WTC11 (cell line): ENCODE results near the gene APOLD1. TPM values are rescaled to one million over a fixed set of nuclear protein-coding genes. Genes with fewer than 3 reads are reported as not detected.
"Not testable (repeated sequence)": the region's sequence is repeated elsewhere in the genome, so short reads cannot be mapped to it uniquely, and the experiment has no call there.

ENCODE experiments used
- ATAC-seq: fragments of 200-7000 bp; cut with Tn5 transposase; 2 replicates; pipeline ENCODE4 v1.10.0; 2021; ENCODE audit warnings: mild to moderate bottlenecking, moderate library complexity
- CTCF ChIA-PET: fragments of 300-600 bp; sonication (Branson Sonifier 250); formaldehyde crosslinking; loops from one replicate; lab custom pipeline; 2021; ENCODE audit warnings: antibody characterized with exemption; lab: Charles Lee
- POLR2A ChIA-PET: fragments of 350-600 bp; sonication (Branson Sonifier 250); formaldehyde crosslinking; loops from one replicate; lab custom pipeline; 2021; ENCODE audit warnings: antibody characterized with exemption; lab: Charles Lee
- DNase-seq: peaks from one replicate; pipeline ENCODE4 v3.0.0; 2021; ENCODE audit warnings: low spot score
- H3K27ac Mint-ChIP-seq: 2 replicates; pipeline ENCODE4 v1.8.0; 2021; ENCODE audit warnings: mixed read lengths
- H3K27me3 Mint-ChIP-seq: 2 replicates; pipeline ENCODE4 v1.8.0; 2021; ENCODE audit warnings: low read depth, mild to moderate bottlenecking, moderate library complexity, mixed read lengths
- H3K36me3 Mint-ChIP-seq: 2 replicates; pipeline ENCODE4 v1.8.0; 2021; ENCODE audit warnings: mixed read lengths
- H3K4me1 Mint-ChIP-seq: 2 replicates; pipeline ENCODE4 v1.8.0; 2022; ENCODE audit warnings: mixed read lengths
- H3K4me3 Mint-ChIP-seq: 2 replicates; pipeline ENCODE4 v1.8.0; 2021; ENCODE audit warnings: mild to moderate bottlenecking, moderate library complexity, mixed read lengths
- H3K9me3 Mint-ChIP-seq: 2 replicates; pipeline ENCODE4 v1.8.0; 2021; ENCODE audit warnings: mixed read lengths
- ATF1 ChIP-seq: sonication (generic); formaldehyde crosslinking; IDR thresholded peaks from 2 replicates; pipeline ENCODE4 v1.8.1; 2023; ENCODE audit warnings: mild to moderate bottlenecking, moderate library complexity, missing genetic modification reagents
- ATF2 ChIP-seq: sonication (generic); formaldehyde crosslinking; IDR thresholded peaks from 2 replicates; pipeline ENCODE4 v1.8.1; 2022; ENCODE audit warnings: low read depth, missing genetic modification reagents, borderline replicate concordance
- CREB1 ChIP-seq: sonication (generic); formaldehyde crosslinking; IDR thresholded peaks from 2 replicates; pipeline ENCODE4 v1.8.0; 2023; ENCODE audit warnings: mild to moderate bottlenecking, missing genetic modification reagents
- EMX1 ChIP-seq: fragments of 250-450 bp; sonication (Bioruptor Pico); IDR thresholded peaks from 2 replicates; pipeline ENCODE4 v1.8.0; 2021; ENCODE audit warnings: mild to moderate bottlenecking
- GABPB1 ChIP-seq: sonication (generic); formaldehyde crosslinking; IDR thresholded peaks from 2 replicates; pipeline ENCODE4 v1.8.1; 2023; ENCODE audit warnings: mild to moderate bottlenecking, missing genetic modification reagents
- GTF2I ChIP-seq: fragments of 250-450 bp; sonication (Bioruptor Pico); conservative IDR thresholded peaks from 2 replicates; pipeline ENCODE4 v1.4.0; 2021; ENCODE audit warnings: mild to moderate bottlenecking
- NFATC4 ChIP-seq: fragments of 250-450 bp; sonication (Bioruptor Pico); IDR thresholded peaks from 2 replicates; pipeline ENCODE4 v1.9.0; 2021; ENCODE audit warnings: mild to moderate bottlenecking
- PRDM15 ChIP-seq: sonication (generic); formaldehyde crosslinking; IDR thresholded peaks from 2 replicates; pipeline ENCODE4 v1.8.0; 2022; ENCODE audit warnings: missing genetic modification reagents
- PRRX2 ChIP-seq: fragments of 250-450 bp; sonication (Bioruptor Pico); IDR thresholded peaks from 2 replicates; pipeline ENCODE4 v1.8.0; 2021; ENCODE audit warnings: mild to moderate bottlenecking
- SOX15 ChIP-seq: fragments of 250-450 bp; sonication (Bioruptor Pico); IDR thresholded peaks from 2 replicates; pipeline ENCODE4 v1.9.0; 2021; ENCODE audit warnings: mild to moderate bottlenecking
- TP53 ChIP-seq: sonication (generic); formaldehyde crosslinking; IDR thresholded peaks from 2 replicates; pipeline ENCODE4 v1.8.1; 2023; ENCODE audit warnings: mild to moderate bottlenecking, missing genetic modification reagents
- ZBTB21 ChIP-seq: sonication (generic); formaldehyde crosslinking; IDR thresholded peaks from 2 replicates; pipeline ENCODE4 v1.8.1; 2023; ENCODE audit warnings: mild to moderate bottlenecking, missing genetic modification reagents, borderline replicate concordance
- ZBTB43 ChIP-seq: sonication (generic); formaldehyde crosslinking; IDR thresholded peaks from 2 replicates; pipeline ENCODE4 v1.8.1; 2023; ENCODE audit warnings: mild to moderate bottlenecking, missing genetic modification reagents
- ZNF121 ChIP-seq: sonication (generic); formaldehyde crosslinking; IDR thresholded peaks from 2 replicates; pipeline ENCODE4 v1.8.0; 2023; ENCODE audit warnings: missing genetic modification reagents
- ZNF281 ChIP-seq: sonication (generic); formaldehyde crosslinking; IDR thresholded peaks from 2 replicates; pipeline ENCODE4 v1.8.0; 2023; ENCODE audit warnings: mild to moderate bottlenecking, missing genetic modification reagents
- ZNF396 ChIP-seq: fragments of 250-450 bp; sonication (Bioruptor Pico); IDR thresholded peaks from 2 replicates; pipeline ENCODE4 v1.8.0; 2021; ENCODE audit warnings: mild to moderate bottlenecking, moderate library complexity, borderline replicate concordance
- total RNA-seq: library from RNA; stranded (reverse); gene quantifications from 3 replicates; pipeline ENCODE4 v1.2.3, GENCODE V29; 2021

APOLD1 gene
- total RNA-seq, 1 experiment from 2014 or later: 0.44 TPM

GRCh38 chr12:12839003-12839395 is 53.5 kb downstream of the APOLD1 start (continued):
- no peak for TF ChIP-seq ZNF281 (CRISPR knock-in tag)
- TF ChIP-seq PRRX2 (CRISPR knock-in tag): no peak
- TF ChIP-seq, all 79 proteins: peak for 0

GRCh38 chr12:12839439-12839838 is 54.0 kb downstream of the APOLD1 start:
- H3K4me3 Mint-ChIP-seq, H3K4me1 Mint-ChIP-seq, H3K27me3 Mint-ChIP-seq, DNase-seq, ATAC-seq, POLR2A ChIA-PET, H3K27ac Mint-ChIP-seq, H3K36me3 Mint-ChIP-seq, CTCF ChIA-PET, H3K9me3 Mint-ChIP-seq: not testable (repeated sequence)

GRCh38 chr12:12839873-12840579 is 54.6 kb downstream of the APOLD1 start:
- peaks cover 9% of the 10 kb centered on the region for H3K4me1 Mint-ChIP-seq
- TF ChIP-seq GTF2I (CRISPR knock-in tag) (no peak), ZBTB43 (no peak), GABPB1 (CRISPR knock-in tag) (no peak), ZNF396 (CRISPR knock-in tag) (no peak), ZBTB21 (CRISPR knock-in tag) (no peak), EMX1 (no peak), TP53 (CRISPR knock-in tag) (no peak), NFATC4 (no peak), ATF1 (CRISPR knock-in tag) (no peak), PRDM15 (no peak), ZNF121 (CRISPR knock-in tag) (no peak), SOX15 (CRISPR knock-in tag) (no peak), ZNF281 (CRISPR knock-in tag) (no peak), ATF2 (no peak), CREB1 (CRISPR knock-in tag) (no peak)
- no peaks in the 10 kb centered on the region for H3K36me3 Mint-ChIP-seq
- ChIA-PET POLR2A (no interaction called here), CTCF (no interaction called here)
- H3K9me3 Mint-ChIP-seq: no peaks in the 10 kb centered on the region
- H3K27ac Mint-ChIP-seq: no peak overlapping the region
- no peaks in the 10 kb centered on the region for H3K27me3 Mint-ChIP-seq
- ATAC-seq: no peak
- no peak overlapping the region for H3K4me3 Mint-ChIP-seq
- no peak for DNase-seq
